IPS-15b (cell line): ENCODE data around the gene TBC1D7.

Experiments used
- H3K27me3 ChIP-seq: one replicate; pipeline ENCODE4 v1.6.1; 2013; ENCODE audit warnings: low read length; ENCODE audit not compliant: control insufficient read depth, insufficient read depth
- H3K36me3 ChIP-seq: one replicate; pipeline ENCODE4 v1.6.1; 2013; ENCODE audit warnings: low read length; ENCODE audit not compliant: control insufficient read depth, insufficient read depth
- H3K4me1 ChIP-seq: one replicate; pipeline ENCODE4 v1.6.1; 2013; ENCODE audit warnings: mild to moderate bottlenecking, low read length; ENCODE audit not compliant: control insufficient read depth, insufficient read depth
- H3K4me3 ChIP-seq: one replicate; pipeline ENCODE4 v1.5.1; 2013; ENCODE audit warnings: low read depth, low read length
- H3K9ac ChIP-seq: one replicate; pipeline ENCODE4 v1.6.1; 2013; ENCODE audit warnings: low read depth, mild to moderate bottlenecking, low read length
- H3K9me3 ChIP-seq: one replicate; pipeline ENCODE4 v1.6.1; 2013; ENCODE audit warnings: mild to moderate bottlenecking, low read length; ENCODE audit not compliant: control insufficient read depth, insufficient read depth

The TBC1D7 gene

GRCh38 chr6:13273202-13273930 is 55.0 kb downstream of the TBC1D7 start:
- no peak overlapping the region for H3K9ac ChIP-seq
- no peak overlapping the region for H3K4me3 ChIP-seq
- H3K36me3 ChIP-seq = no peaks in the 10 kb centered on the region

GRCh38 chr6:13272131-13273046 is 55.9 kb downstream of the TBC1D7 start:
- no peaks in the 10 kb centered on the region for H3K27me3 ChIP-seq
- H3K36me3 ChIP-seq = no peaks in the 10 kb centered on the region
- no peak overlapping the region for H3K9ac ChIP-seq
- H3K9me3 ChIP-seq = no peaks in the 10 kb centered on the region
- H3K4me1 ChIP-seq = peaks cover 4% of the 10 kb centered on the region
- no peak overlapping the region for H3K4me3 ChIP-seq

More at GRCh38 chr6:13273202-13273930, 55.0 kb downstream of the TBC1D7 start:
- Histone ChIP-seq H3K27me3 (no peaks in the 10 kb centered on the region), H3K4me1 (peaks cover 4% of the 10 kb centered on the region), H3K9me3 (no peaks in the 10 kb centered on the region)

DNA sequence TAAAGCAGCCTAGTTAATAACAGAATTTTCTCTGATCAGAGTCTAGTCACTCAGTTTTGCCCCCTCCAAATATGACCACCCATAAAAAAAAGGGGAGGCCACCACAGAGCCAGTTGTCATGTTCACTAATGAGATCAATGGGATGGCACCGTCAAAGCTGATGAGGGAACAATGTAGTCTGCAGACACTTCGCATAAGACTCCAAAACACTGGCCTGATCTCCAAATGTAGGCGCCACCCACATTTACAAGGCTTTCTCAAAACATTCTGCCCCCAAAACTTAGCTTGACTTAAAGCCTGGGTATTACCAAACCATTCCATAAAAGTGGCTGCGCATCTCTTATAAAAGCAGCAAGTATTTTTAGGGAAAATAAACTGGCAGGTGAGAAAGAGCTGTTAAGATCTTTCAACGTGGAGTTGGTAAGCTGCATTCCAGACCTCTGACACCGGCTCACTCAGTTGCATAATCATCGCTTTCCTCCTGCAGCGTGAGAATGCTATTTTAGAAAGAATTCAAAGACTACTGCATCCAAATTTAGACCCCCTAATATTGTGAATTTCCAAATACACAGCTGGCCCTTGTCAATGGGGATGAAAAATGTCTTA is 59.3 kb downstream of the TBC1D7 start:
- no peak overlapping the region for H3K4me3 ChIP-seq
- no peaks in the 10 kb centered on the region for H3K27me3 ChIP-seq
- no peaks in the 10 kb centered on the region for H3K9me3 ChIP-seq
- peaks cover 4% of the 10 kb centered on the region for H3K4me1 ChIP-seq
- no peak overlapping the region for H3K9ac ChIP-seq
- peaks cover 3% of the 10 kb centered on the region for H3K36me3 ChIP-seq

GRCh38 chr6:13267142-13267651 is 61.1 kb downstream of the TBC1D7 start:
- H3K4me3 ChIP-seq = no peak overlapping the region
- H3K36me3 ChIP-seq = peaks cover 3% of the 10 kb centered on the region
- H3K9ac ChIP-seq = no peak overlapping the region
- no peaks in the 10 kb centered on the region for H3K9me3 ChIP-seq
- H3K27me3 ChIP-seq = no peaks in the 10 kb centered on the region
- peaks cover 7% of the 10 kb centered on the region for H3K4me1 ChIP-seq

DNA sequence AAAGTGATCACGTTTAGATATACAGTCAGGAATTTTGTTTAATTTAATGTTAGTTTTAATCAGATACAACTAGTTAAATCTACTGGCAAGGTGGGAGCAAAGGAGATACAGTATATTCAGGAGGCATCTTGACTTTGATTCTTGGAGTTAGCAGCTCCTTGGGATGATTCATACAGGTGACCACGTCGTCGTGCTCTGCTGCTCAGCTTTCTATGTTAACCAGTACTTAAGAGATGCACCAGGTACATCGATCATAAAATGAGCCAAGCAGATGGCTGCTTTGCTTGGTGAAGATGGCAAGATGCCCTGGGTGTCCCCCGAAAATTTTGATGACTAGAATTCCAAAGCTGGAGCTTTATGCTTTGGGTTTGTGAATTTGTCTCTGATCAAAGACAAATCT is 64.7 kb downstream of the TBC1D7 start:
- peaks cover 3% of the 10 kb centered on the region for H3K4me1 ChIP-seq
- H3K9ac ChIP-seq = no peak overlapping the region
- H3K27me3 ChIP-seq = no peaks in the 10 kb centered on the region
- H3K36me3 ChIP-seq = peaks cover 3% of the 10 kb centered on the region
- H3K4me3 ChIP-seq = no peak overlapping the region
- no peaks in the 10 kb centered on the region for H3K9me3 ChIP-seq

GRCh38 chr6:13262302-13263230 is 65.8 kb downstream of the TBC1D7 start:
- Histone ChIP-seq H3K9ac (no peak overlapping the region), H3K4me3 (no peak overlapping the region), H3K36me3 (peaks cover 3% of the 10 kb centered on the region), H3K9me3 (no peaks in the 10 kb centered on the region), H3K4me1 (peaks cover 3% of the 10 kb centered on the region), H3K27me3 (no peaks in the 10 kb centered on the region)

- Histone ChIP-seq H3K4me3 (no peak overlapping the region), H3K9me3 (no peaks in the 10 kb centered on the region)
These were observed 66.8 kb downstream of the TBC1D7 start for GRCh38 chr6:13261464-13261994.

DNA sequence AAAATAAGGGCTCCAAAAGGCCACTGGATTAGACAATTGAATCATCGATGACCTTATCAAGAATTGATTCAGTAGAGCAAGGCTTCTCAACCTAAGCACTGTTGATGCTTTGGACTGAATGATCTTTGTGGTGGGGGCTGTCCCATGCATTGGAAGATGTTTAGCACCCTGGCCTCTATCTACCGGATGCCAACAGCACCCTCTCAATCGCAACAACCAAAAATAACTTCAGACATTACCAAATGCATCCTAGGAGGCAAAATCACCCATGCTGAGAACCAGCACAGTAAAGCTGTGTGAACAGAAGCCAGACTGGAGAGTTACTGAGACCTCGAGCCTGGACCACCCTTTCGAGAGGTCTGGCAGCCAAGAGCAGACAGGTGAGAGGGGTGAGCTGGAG is 67.5 kb downstream of the TBC1D7 start:
- H3K4me1 ChIP-seq = peaks cover 3% of the 10 kb centered on the region
- H3K9me3 ChIP-seq = peaks cover 1% of the 10 kb centered on the region
- no peaks in the 10 kb centered on the region for H3K36me3 ChIP-seq
- no peak overlapping the region for H3K4me3 ChIP-seq
- H3K9ac ChIP-seq = no peak overlapping the region
- H3K27me3 ChIP-seq = no peaks in the 10 kb centered on the region

More at GRCh38 chr6:13261464-13261994, 66.8 kb downstream of the TBC1D7 start:
- Histone ChIP-seq H3K36me3 (no peaks in the 10 kb centered on the region), H3K9ac (no peak overlapping the region), H3K4me1 (peaks cover 3% of the 10 kb centered on the region), H3K27me3 (no peaks in the 10 kb centered on the region)

GRCh38 chr6:13260101-13260598 is 68.2 kb downstream of the TBC1D7 start:
- Histone ChIP-seq H3K9me3 (peaks cover 8% of the 10 kb centered on the region), H3K9ac (no peak overlapping the region), H3K4me3 (no peak overlapping the region), H3K4me1 (peaks cover 3% of the 10 kb centered on the region), H3K27me3 (no peaks in the 10 kb centered on the region), H3K36me3 (no peaks in the 10 kb centered on the region)

DNA sequence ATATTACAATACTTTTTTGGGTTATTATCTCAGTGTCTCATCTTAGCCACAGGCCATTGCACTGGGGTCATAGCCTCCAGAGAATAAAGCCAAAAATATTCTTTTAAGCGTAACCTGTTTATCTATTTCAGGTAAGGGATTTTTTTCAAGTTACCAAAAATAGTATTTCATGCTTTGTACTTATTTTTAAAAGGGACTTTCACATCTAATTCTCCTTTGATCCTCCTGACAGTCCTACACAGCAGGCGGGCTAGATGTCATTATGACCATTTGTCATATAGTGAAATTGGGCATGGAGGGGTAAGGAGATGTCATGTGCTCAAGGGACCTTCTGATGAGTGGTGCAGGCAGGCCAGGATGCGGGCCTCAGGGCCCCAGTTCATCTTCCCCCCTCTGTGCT is 68.9 kb downstream of the TBC1D7 start:
- H3K4me3 ChIP-seq = no peak overlapping the region
- H3K4me1 ChIP-seq = peaks cover 3% of the 10 kb centered on the region
- no peaks in the 10 kb centered on the region for H3K36me3 ChIP-seq
- no peak overlapping the region for H3K9ac ChIP-seq
- peaks cover 9% of the 10 kb centered on the region for H3K9me3 ChIP-seq
- H3K27me3 ChIP-seq = no peaks in the 10 kb centered on the region
